IMR-90 (cell line): ENCODE data around the gene SPEF2. TPM values are rescaled to one million over a fixed set of nuclear protein-coding genes. Genes with fewer than 3 reads are reported as not detected.

Experiments
- ATAC-seq: fragments of 200-7000 bp; cut with Tn5 transposase; 2 replicates; pipeline ENCODE4 v1.9.1; 2020; ENCODE audit warnings: low read depth, mild to moderate bottlenecking, moderate library complexity
- BruUV-seq: library from RNA; stranded (reverse); fragments of 400-500 nt; replicated peaks from 2 replicates; lab custom pipeline; 2021; lab: Mats Ljungman, UMichigan
- CTCF ChIA-PET: fragments of 300-600 bp; formaldehyde crosslinking; extraction: SDS; loops from one replicate; lab custom pipeline; 2021; ENCODE audit warnings: antibody characterized with exemption; lab: Yijun Ruan, JAX
- POLR2A ChIA-PET: fragments of 300-600 bp; sonication (Branson Sonifier 250); formaldehyde crosslinking; loops from one replicate; lab custom pipeline; 2022; ENCODE audit warnings: antibody characterized with exemption; ENCODE audit not compliant: unreplicated experiment; lab: Charles Lee
- DNase-seq: peaks from one replicate; pipeline ENCODE4 v3.0.0; 2013
- H2AFZ ChIP-seq: replicated peaks from 2 replicates; pipeline ENCODE3; 2013; ENCODE audit warnings: low read length, mild to moderate bottlenecking; ENCODE audit not compliant: poor library complexity
- H2AK5ac ChIP-seq: 2 replicates; pipeline ENCODE4 v1.6.1; 2013; ENCODE audit warnings: low read depth, low read length, inconsistent platforms
- H2AK9ac ChIP-seq: replicated peaks from 2 replicates; pipeline ENCODE3; 2013; ENCODE audit warnings: mild to moderate bottlenecking, low read depth, low read length, moderate library complexity; ENCODE audit not compliant: poor library complexity
- H2BK120ac ChIP-seq: 2 replicates; pipeline ENCODE4 v1.6.1; 2013; ENCODE audit warnings: low read depth, low read length, inconsistent platforms
- H2BK15ac ChIP-seq: 3 replicates; pipeline ENCODE4 v1.6.1; 2013; ENCODE audit warnings: low read depth, low read length, inconsistent platforms
- H2BK20ac ChIP-seq: 2 replicates; pipeline ENCODE4 v1.6.1; 2013; ENCODE audit warnings: low read depth, mild to moderate bottlenecking, inconsistent platforms, low read length, moderate library complexity
- H2BK5ac ChIP-seq: 2 replicates; pipeline ENCODE4 v1.6.1; 2013; ENCODE audit warnings: mild to moderate bottlenecking, low read depth, low read length, inconsistent platforms; ENCODE audit not compliant: poor library complexity, severe bottlenecking
- H3K14ac ChIP-seq: replicated peaks from 2 replicates; pipeline ENCODE4 v1.6.1; 2013; ENCODE audit warnings: low read depth, low read length, inconsistent platforms
- H3K18ac ChIP-seq: 2 replicates; pipeline ENCODE4 v1.6.1; 2013; ENCODE audit warnings: low read depth, low read length, control low read depth
- H3K23ac ChIP-seq: 2 replicates; pipeline ENCODE4 v1.6.1; 2013; ENCODE audit warnings: low read depth, low read length, inconsistent platforms
- H3K27ac ChIP-seq: 2 replicates; pipeline ENCODE4 v1.5.1; 2013; ENCODE audit warnings: mild to moderate bottlenecking, control low read depth, low read length; ENCODE audit not compliant: insufficient read depth
- H3K27me3 ChIP-seq: 2 replicates; pipeline ENCODE4 v1.6.1; 2013; ENCODE audit warnings: low read length; ENCODE audit not compliant: control insufficient read depth, insufficient read depth
- H3K36me3 ChIP-seq: 2 replicates; pipeline ENCODE4 v1.6.1; 2013; ENCODE audit warnings: low read length, mixed read lengths; ENCODE audit not compliant: control insufficient read depth, insufficient read depth
- H3K4ac ChIP-seq: 2 replicates; pipeline ENCODE4 v1.6.1; 2013; ENCODE audit warnings: low read depth, low read length, inconsistent platforms
- H3K4me1 ChIP-seq: 2 replicates; pipeline ENCODE4 v1.6.1; 2013; ENCODE audit warnings: low read length, mixed read lengths; ENCODE audit not compliant: control insufficient read depth, insufficient read depth
- H3K4me2 ChIP-seq: 2 replicates; pipeline ENCODE4 v1.6.1; 2013; ENCODE audit warnings: low read depth, mild to moderate bottlenecking, control low read depth, low read length, moderate library complexity
- H3K4me3 ChIP-seq: 2 replicates; pipeline ENCODE4 v1.5.1; 2013; ENCODE audit warnings: low read depth, mild to moderate bottlenecking, control low read depth, low read length, moderate library complexity; ENCODE audit not compliant: insufficient read depth
- H3K56ac ChIP-seq: 2 replicates; pipeline ENCODE4 v1.6.1; 2013; ENCODE audit warnings: low read length, inconsistent platforms; ENCODE audit not compliant: insufficient read depth; ENCODE audit errors: extremely low read depth
- H3K79me1 ChIP-seq, 2 experiments: 2 replicates each; pipeline ENCODE4 v1.6.1; 2013; ENCODE audit warnings: low read length in 2 of 2, inconsistent platforms in 1 of 2, low read depth in 1 of 2
- H3K9ac ChIP-seq: 2 replicates; pipeline ENCODE4 v1.6.1; 2013; ENCODE audit warnings: low read depth, low read length, control low read depth
- H3K9me1 ChIP-seq: 2 replicates; pipeline ENCODE4 v1.6.1; 2013; ENCODE audit warnings: low read length, inconsistent platforms; ENCODE audit not compliant: insufficient read depth
- H3K9me3 ChIP-seq: 2 replicates; pipeline ENCODE4 v1.6.1; 2013; ENCODE audit warnings: low read length; ENCODE audit not compliant: control insufficient read depth, insufficient read depth
- H4K20me1 ChIP-seq: 2 replicates; pipeline ENCODE4 v1.6.1; 2013; ENCODE audit warnings: low read length, inconsistent platforms; ENCODE audit not compliant: insufficient read depth
- H4K5ac ChIP-seq: 2 replicates; pipeline ENCODE4 v1.6.1; 2013; ENCODE audit warnings: mild to moderate bottlenecking, low read depth, low read length, control low read depth
- H4K8ac ChIP-seq, 2 experiments: 2 replicates each; pipeline ENCODE4 v1.6.1; 2013; ENCODE audit warnings: low read depth in 2 of 2, low read length in 2 of 2, control low read depth in 1 of 2, inconsistent platforms in 1 of 2
- H4K91ac ChIP-seq: 2 replicates; pipeline ENCODE4 v1.6.1; 2013; ENCODE audit warnings: low read depth, low read length, inconsistent platforms; ENCODE audit not compliant: insufficient read depth
- BHLHE40 ChIP-seq: fragments of 150-350 bp; IDR thresholded peaks from 2 replicates; pipeline ENCODE4 v1.6.1; 2016; ENCODE audit warnings: mild to moderate bottlenecking, low read depth, low read length
- CEBPB ChIP-seq: IDR thresholded peaks from 2 replicates; pipeline ENCODE4 v1.6.1; 2012; ENCODE audit warnings: low read depth, low read length, improper control_type of control experiment
- CHD1 ChIP-seq: IDR thresholded peaks from 2 replicates; pipeline ENCODE4 v1.6.1; 2012; ENCODE audit warnings: low read depth, low read length, improper control_type of control experiment
- FOS ChIP-seq: fragments of 150-350 bp; IDR thresholded peaks from 2 replicates; pipeline ENCODE4 v1.6.1; 2016; ENCODE audit warnings: low read depth, low read length
- MAZ ChIP-seq: IDR thresholded peaks from 2 replicates; pipeline ENCODE4 v1.6.1; 2012; ENCODE audit warnings: low read depth, mild to moderate bottlenecking, low read length, improper control_type of control experiment, moderate library complexity, borderline replicate concordance
- NFE2L2 ChIP-seq: fragments of 150-350 bp; IDR thresholded peaks from 2 replicates; pipeline ENCODE4 v1.6.1; 2016; ENCODE audit warnings: low read depth, mild to moderate bottlenecking, low read length
- RCOR1 ChIP-seq: IDR thresholded peaks from 2 replicates; pipeline ENCODE4 v1.6.1; 2012; ENCODE audit warnings: mild to moderate bottlenecking, low read length, improper control_type of control experiment; ENCODE audit not compliant: insufficient replicate concordance
- dilution Hi-C: fragments of 300-500 bp; cut with HindIII; formaldehyde crosslinking; loops from one replicate; pipeline ENCODE4 v1.14.3; 2018; ENCODE audit warnings: low sequenced_read_pairs; ENCODE audit not compliant: unreplicated experiment
- in situ Hi-C: fragments of 300-500 bp; cut with MboI; formaldehyde crosslinking; loops from 3 replicates; pipeline ENCODE4 v1.14.3; 2019; ENCODE audit warnings: low sequenced_read_pairs, inconsistent platforms, mixed read lengths
- intact Hi-C: fragments of 100-400 bp; cut with micrococcal nuclease; formaldehyde crosslinking; loops from 2 replicates; pipeline ENCODE4 v1.10.0; 2022
- polyA plus RNA-seq, 3 experiments: library from polyadenylated mRNA; depleted of rRNA; stranded (reverse); fragments of >200 nt; gene quantifications; 2 replicates each; pipeline ENCODE4 v1.2.3, GENCODE V29; 2012; ENCODE audit warnings: low replicate concordance in 1 of 3
- total RNA-seq: library from RNA; depleted of rRNA; stranded (reverse); fragments of >200 nt; gene quantifications from 2 replicates; pipeline ENCODE4 v1.2.3, GENCODE V29; 2012
- TF ChIP-seq, protein P1 (sequence below): fragments of 150-350 bp; IDR thresholded peaks from 2 replicates; pipeline ENCODE4 v1.6.1; 2016; ENCODE audit warnings: low read depth, mild to moderate bottlenecking, low read length, moderate library complexity, borderline replicate concordance
- TF ChIP-seq, protein P2 (sequence below): conservative IDR thresholded peaks from 2 replicates; pipeline ENCODE4 v1.5.1; 2012; ENCODE audit warnings: mild to moderate bottlenecking, low read depth, low read length, improper control_type of control experiment

SPEF2 gene
- total and polyA plus RNA-seq, 2 of the 4 experiments (the other 2 are of a cell fraction), result 1.7 to 2.3 TPM

DNA sequence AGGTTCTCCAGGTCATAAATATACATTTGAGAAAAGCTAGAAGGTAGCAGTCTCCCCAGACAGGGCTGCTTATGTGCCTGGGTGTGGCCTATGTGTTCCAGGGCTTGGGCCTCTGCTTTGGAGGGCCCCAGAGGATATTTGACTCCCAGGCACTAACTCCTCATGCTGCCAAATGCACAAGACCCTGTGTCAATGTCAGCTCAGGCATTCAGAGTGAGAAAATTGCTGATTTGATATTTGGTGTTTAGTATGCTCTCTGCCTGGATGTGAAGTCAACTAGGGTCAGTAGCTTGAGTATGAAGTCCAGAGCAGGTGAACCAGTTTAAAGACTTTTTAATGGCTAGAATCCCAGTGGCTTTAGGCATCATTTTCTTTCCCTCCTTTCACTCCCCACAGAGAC is 181.5 kb downstream of the SPEF2 start:
- Histone ChIP-seq H3K4me2 (no peak overlapping the region), H3K9me3 (no peaks in the 10 kb centered on the region), H3K4me3 (no peak overlapping the region), H3K79me1 (no peaks in the 10 kb centered on the region), H2BK15ac (no peak overlapping the region), H2BK20ac (no peak overlapping the region), H2BK120ac (no peak overlapping the region), H2AK9ac (no peak overlapping the region), H3K9me1 (no peaks in the 10 kb centered on the region; the same call in 1 of the 2 replicates), H3K4me1 (peaks cover 3% of the 10 kb centered on the region), H3K56ac (no peak overlapping the region), H3K4ac (no peak overlapping the region), H4K20me1 (no peaks in the 10 kb centered on the region), H3K18ac (no peak overlapping the region), H3K23ac (no peak overlapping the region), H3K14ac (no peak overlapping the region), H3K27ac (no peak overlapping the region), H3K36me3 (no peaks in the 10 kb centered on the region), H3K9ac (no peak overlapping the region), H2BK5ac (no peak overlapping the region), H2AFZ (no peak overlapping the region), H4K91ac (no peak overlapping the region), H3K27me3 (no peaks in the 10 kb centered on the region), H4K8ac (no peak overlapping the region), H2AK5ac (no peak overlapping the region), H4K5ac (no peak overlapping the region)
- ChIA-PET CTCF (interaction anchor here (0.6 kb wide), 1 partner anchor 1061 kb away, joined by 3 read pairs; no protein-coding TSS in a partner anchor), POLR2A (no interaction called here)
- no TSS peak for BruUV-seq
- in situ Hi-C loops (no loop called here), intact Hi-C loops (no loop called here), dilution Hi-C loops (no loop called here)
- ATAC-seq, result no peak
- DNase-seq, result no peak
- TF ChIP-seq, protein P1, sequence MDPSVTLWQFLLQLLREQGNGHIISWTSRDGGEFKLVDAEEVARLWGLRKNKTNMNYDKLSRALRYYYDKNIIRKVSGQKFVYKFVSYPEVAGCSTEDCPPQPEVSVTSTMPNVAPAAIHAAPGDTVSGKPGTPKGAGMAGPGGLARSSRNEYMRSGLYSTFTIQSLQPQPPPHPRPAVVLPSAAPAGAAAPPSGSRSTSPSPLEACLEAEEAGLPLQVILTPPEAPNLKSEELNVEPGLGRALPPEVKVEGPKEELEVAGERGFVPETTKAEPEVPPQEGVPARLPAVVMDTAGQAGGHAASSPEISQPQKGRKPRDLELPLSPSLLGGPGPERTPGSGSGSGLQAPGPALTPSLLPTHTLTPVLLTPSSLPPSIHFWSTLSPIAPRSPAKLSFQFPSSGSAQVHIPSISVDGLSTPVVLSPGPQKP, result no peak
- TF ChIP-seq CEBPB (no peak), BHLHE40 (no peak), NFE2L2 (no peak), RCOR1 (no peak), MAZ (no peak), FOS (no peak), CHD1 (no peak)
- TF ChIP-seq, protein P2, sequence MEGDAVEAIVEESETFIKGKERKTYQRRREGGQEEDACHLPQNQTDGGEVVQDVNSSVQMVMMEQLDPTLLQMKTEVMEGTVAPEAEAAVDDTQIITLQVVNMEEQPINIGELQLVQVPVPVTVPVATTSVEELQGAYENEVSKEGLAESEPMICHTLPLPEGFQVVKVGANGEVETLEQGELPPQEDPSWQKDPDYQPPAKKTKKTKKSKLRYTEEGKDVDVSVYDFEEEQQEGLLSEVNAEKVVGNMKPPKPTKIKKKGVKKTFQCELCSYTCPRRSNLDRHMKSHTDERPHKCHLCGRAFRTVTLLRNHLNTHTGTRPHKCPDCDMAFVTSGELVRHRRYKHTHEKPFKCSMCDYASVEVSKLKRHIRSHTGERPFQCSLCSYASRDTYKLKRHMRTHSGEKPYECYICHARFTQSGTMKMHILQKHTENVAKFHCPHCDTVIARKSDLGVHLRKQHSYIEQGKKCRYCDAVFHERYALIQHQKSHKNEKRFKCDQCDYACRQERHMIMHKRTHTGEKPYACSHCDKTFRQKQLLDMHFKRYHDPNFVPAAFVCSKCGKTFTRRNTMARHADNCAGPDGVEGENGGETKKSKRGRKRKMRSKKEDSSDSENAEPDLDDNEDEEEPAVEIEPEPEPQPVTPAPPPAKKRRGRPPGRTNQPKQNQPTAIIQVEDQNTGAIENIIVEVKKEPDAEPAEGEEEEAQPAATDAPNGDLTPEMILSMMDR, result no peak
